HG02970 (cell line): ENCODE measurements around the gene PLSCR4.
"Not testable (repeated sequence)": the region's sequence is repeated elsewhere in the genome, so short reads cannot be mapped to it uniquely, and the experiment has no call there.

Experiments used
- ATAC-seq: cut with Tn5 transposase; IDR thresholded peaks from one replicate; pipeline ENCODE4 v1.9.1; 2021; ENCODE audit warnings: mild to moderate bottlenecking, moderate library complexity, moderate number of reproducible peaks; ENCODE audit not compliant: unreplicated experiment, low FRiP score

The PLSCR4 gene

DNA sequence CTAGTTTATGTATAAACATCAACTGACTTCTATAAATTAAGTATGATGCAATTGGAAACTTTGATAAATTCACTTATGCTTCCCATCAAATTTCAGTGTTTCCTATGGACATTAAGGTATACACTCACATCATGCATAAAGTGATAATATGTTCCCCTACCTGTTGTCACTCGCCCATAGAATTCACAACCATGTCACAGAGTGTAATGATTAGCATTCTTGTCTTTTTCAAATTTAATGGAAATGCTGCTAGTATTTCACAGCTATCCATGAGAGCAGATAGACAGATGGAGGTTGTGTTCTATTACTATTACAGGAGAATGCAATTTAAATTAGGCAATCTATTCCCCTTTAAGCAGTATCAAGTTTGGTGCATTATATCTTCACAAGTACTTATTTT is 984 bp downstream of the PLSCR4 start:
- no peak for ATAC-seq

DNA sequence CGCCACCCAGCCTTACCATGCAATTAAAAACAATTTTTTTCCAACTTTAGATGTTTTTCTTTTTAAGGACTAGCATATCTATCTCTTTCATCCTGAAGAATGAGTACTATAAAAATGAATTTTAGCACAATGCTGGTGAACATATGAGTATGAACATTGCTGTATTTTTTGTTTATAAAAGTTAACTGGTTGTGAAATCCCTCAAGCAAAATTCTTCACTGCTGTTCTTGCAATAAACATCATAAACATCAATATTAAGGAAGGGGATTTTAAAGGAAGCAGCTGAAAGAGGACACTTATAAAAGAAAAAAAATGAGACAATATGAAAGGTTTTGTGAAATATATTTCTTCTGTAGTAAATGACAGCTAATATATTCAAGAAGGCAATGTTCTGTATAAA is 3.0 kb downstream of the PLSCR4 start:
- no peak for ATAC-seq

DNA sequence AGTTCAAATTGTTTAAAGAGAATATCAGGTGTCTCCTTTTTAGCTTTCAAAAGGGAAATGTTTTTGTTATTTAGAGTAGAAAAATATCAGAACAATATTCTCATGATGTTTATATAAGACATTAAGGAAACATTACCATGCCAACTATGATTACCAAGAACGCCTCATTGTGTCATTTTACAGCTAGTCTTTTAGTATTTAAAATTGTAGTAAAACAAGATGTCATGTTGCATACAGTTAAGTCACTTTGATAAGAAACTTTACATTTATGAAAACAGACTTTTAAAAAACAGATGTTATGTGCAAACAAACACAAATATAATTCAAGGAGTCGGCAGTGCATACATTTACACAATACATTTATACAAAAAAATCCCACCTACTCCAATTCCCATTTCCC is 4.4 kb downstream of the PLSCR4 start:
- no peak for ATAC-seq

DNA sequence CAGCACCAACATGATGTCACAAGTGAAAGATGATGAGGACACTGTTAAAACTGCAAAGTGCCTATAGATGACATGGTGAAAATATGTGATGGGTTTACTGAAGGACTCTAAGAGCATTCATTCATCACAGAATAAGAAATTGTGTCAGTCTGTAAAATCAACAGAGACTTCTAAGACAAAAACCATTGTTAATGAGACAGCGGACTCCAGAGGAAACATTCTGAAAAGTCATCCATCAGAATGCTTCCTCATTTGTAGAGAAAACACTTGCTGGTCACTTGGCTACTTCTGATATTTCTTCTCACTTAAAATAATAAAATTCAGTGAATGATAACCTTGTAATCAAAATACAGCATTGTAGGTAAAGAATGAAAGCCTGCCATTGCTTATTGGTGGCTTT is 7.3 kb downstream of the PLSCR4 start:
- no peak for ATAC-seq

DNA sequence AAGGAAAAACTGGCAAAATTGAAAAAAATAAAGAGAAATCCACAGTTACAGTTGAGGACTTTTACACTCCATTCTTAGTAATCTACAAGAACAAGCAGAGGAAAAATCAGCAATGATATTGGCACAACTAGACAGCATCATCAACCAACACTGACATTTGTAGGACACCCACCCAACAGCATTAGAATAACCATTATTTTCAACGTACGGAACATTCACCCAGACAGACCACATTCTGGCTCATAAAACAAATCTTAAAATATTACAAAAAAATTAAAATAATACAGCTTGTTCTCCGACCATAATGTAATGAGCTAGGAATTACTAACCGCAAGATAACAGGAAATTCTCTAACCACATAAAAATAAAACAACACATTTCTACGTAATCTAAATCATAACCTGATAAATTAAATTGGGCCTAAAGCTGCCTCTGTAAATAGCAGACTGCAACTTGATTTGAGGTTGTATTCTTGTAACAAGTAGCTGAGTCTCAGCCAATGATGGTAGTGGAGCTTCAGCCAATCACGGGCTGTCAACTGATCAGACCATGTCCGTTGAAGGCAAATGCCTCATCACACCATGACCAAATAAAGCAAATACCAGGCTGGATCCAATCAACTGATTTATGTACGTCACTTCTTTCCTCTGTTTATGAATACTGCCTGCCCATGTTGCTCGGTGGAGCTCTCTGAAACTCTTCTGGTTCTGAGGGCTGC is 9.2 kb downstream of the PLSCR4 start:
- no peak for ATAC-seq

DNA sequence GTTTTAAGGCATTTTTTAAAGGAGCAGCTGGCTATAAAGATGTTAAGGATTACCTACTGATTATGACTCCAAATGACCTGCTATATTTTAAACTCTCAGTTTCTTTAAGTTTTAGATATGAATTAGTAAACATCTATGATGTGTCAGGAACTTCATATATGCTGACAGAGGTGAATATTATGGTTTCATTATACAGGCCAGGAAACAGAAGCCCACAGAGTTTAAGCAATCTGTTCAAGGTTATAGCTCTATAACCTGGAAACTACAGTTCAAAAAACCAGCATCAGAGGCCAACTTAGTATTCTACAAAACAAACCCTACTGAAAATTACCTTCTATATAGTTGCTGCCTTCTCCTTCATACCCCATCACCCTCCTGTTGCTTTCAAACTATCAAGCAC is 17.4 kb downstream of the PLSCR4 start:
- ATAC-seq: no peak

DNA sequence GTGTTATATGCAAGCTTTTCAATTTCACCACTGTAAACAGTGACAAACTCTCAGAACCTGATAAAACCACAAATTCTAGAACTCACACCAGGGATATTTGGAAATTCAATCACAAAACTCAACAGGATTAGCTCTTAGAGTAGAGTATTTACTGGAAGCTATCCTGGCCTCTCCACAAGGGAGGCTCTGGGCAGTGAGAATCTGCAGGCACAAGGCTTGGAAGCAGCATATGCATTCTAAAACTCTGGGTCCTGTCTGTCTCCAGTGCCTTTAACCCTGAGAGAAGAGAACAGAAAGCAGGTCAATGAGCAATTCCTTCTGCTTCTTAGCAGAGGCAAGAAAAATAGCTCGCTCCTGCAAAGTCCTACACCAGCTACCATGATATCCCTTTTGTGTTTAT is 23.4 kb downstream of the PLSCR4 start:
- no peak for ATAC-seq

DNA sequence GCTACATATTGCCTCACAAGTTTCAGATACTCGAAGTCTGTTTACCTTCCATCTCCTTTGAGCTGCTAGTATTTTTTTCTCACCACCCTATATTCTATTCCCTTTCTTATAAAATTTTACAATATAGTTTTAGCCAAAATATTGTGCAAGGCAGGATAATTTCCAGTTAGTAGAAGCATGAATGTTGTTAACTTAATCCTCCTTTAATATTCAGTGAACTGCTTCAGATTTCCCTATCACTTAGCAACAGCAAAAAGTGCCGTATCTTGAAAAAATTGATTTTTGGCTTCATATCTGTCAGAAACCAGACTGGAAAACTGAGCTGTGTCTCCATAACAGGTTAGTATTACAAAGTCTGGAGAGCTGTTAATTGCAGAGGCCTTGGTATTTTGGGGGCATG is 24.0 kb downstream of the PLSCR4 start:
- no peak for ATAC-seq

DNA sequence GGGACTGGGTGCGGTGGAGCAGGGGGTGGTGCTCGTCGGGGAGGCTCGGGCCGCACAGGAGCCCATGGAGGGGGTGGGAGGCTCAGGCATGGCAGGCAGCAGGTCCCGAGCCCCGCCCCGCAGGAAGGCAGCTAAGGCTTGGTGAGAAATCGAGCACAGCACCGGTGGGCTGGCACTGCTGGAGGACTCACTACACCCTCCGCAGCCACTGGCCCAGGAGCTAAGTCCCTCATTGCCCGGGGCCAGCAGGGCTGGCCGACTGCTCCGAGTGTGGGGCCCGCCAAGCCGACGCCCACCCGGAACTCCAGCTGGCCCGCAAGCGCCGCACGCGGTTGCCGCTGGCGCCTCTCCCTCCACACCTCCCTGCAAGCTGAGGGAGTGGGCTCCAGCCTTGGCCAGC is 25.4 kb downstream of the PLSCR4 start:
- ATAC-seq: not testable (repeated sequence)

DNA sequence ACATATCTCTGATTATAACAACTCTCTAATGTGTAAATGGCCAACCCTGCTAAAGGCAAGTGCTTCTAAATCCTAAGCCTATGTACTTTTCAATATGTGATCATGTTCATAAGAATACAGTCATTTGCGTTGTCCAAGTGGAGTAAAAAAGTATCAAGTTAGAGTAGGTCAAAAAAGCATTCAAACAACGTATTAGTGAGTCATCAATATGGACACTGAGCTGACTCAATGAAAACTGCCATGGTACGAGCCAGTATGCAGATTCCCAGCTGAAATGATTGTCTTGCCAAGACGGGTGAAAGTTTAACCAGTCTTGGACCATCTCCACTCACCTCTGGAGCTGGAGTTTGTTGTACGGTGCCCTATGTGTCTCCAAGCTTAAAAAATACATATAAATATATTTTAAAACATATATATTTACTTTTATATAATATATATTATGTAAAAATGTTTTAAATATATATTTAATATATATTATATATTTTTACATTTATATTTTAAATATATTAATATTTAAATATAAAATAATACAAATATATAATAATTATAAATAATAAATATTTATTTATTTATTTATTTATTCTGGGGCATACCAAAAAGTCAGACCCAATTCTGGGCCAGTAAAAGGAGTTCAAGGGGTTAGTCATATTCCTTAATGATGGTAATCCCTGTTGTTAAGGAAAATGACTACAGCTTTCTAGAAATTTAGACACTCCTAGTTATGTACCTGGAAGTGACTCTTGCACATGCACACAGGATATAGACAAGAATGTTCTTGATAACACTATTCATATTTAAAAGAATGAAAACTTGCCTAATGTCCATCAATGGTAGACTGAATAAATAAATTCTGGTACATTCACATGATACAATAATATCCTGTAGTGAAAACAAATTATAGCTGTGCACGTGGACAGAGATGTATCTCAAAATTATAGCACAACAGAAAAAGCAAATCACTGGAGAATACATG is 27.2 kb downstream of the PLSCR4 start:
- ATAC-seq: no peak

DNA sequence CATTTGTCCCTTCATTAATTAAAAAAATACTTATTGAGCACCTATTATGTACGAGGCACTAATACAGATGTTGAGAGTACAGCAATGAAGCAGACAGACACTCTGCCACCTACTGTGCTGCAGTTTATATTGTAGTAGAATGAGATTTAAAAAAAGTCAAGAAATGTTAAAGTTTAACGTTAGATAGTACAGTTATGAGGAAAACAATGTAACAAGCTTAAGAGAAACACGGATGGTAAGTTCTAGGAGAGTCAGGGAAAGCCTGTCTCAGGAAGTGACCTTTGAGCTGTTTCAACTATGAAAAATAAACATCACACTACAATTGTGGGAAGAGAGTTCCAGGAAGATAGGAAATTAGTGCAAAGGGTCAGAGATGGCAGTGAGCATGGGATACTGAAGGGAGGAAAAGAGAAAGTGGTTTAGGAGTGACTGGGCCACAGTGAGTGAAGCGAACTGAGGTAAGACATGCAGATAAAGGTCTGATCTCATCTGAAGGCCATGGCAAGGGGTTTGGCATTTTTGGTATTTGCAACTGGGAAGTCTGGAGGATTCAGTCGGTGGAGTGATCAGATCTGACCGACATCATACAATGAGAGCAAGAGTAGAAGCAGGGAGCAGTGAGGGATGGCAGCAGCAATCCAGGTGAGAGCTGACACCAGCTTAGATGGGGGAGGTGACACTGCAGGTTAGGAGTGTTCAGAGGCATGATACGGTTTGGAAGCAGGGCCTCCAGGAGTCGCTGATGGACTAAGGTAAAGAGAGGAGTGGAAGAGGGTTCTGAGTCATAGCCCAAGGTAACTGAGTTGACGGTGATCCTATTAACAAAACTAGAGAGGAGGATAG is 28.5 kb downstream of the PLSCR4 start:
- no peak for ATAC-seq

DNA sequence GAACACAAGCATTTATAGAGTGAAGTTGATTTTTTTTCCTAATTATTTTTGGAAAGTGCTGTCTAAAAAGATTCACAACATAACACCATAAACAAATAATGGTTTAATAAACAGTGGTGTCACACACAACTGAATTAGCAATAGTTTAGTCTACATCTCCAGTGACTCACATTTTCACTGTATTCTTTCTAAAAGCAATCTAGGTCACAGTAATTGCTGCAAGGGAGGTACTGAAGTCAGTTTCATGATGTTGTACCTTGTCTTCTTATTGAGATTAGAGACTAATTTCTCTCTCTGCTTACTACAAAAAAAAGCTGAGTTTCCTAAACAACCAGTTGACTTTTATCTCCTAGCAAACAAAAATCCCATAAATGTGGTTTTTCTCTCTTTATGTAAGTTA is 29.6 kb downstream of the PLSCR4 start:
- no peak for ATAC-seq

DNA sequence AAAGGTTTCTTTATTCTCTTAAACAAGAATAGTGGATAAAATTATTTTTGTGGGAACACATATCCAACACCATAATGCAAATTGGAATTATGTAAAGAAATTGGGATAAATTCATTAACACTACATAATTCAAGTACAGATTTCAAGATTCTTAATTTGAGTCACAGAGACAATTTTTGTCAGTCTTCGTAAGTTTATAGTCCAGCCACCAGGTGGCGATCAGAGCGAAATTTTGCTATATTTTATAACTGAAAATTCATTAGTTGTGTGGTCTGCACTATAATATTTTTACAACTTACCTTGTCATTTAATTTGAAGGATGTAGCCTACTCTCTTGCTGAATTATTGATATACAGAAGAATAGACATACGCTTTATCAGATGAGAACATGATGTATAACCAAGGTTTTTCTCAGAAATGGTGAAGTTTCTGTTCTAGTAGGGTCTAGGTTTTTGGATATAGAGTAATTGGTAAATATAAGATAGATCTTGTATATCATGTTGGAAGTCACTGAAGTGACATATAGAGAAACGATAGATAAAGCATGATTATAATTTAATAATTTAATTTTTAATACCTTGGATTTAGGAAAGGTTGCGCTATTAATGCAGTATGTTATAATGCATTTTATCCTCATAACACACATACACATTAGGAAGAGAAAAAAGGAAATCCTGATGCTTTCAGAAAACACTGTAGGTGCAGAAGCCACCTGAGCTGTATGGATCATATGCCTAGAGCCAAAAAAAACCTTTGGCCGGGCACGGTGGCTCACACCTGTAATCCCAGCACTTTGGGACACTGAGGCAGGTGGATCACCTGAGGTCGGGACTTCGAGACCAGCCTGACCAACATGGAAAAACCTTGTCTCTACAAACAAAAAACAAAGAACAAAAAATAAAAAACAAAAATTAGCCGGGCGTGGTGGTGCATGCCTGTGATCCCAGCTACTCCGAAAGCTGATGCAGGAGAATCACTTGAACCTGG is 31.7 kb downstream of the PLSCR4 start:
- no peak for ATAC-seq

DNA sequence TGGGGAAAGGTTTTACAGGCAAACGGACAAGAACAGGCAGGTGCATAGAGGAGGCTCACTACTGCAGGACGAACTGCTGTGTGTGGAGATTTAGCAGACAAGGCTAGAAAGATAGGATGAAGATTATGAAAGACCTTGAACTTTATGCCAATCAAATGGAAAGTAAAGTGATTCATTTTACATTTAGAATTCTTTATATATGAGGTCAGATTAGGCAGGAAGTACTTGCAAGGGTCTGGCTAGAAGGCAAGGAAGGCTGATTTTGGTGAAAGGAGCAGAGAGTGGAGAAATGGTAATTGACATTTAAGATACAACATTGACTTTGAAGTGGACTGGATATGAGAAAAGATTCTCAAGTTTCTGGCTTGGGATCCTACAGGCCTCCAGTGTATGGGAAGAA is 33.6 kb downstream of the PLSCR4 start:
- ATAC-seq: no peak

DNA sequence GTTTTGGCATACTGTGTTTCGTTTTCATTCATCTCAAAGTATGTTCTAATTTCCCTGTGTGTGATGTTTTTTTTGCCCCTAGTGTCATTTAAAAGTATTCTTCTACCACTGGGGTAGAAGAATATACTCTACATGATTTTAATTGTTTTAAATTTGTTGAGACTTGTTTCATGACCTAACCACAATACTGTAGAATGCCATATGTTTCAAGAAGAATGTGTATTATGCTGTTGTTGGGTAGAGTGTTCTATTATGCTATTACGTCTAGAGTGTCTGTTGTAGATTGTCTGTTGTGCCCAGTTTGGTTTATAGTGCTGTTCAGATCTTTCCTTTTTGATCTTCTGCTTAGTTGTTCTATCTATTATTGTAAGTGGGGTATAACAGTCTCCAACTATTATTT is 36.4 kb downstream of the PLSCR4 start:
- ATAC-seq: no peak

DNA sequence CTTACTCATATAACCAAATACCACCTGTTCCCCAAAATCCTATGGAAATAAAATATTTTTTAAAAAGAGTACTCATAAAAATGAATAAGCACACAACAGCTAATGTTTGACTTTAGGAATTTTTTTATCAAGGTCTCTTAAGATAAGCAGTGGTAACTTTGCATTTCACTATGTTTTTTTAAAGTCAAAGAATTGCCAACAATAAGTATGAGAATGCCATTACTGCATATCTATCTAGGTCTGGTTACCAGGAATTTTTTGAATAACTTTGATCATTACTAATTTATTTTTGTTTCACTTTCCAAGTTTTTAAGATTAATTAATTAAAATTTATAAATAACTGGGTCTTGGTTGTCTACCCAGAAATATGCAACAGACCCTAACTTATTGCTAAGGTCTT is 41.5 kb downstream of the PLSCR4 start:
- ATAC-seq: no peak

DNA sequence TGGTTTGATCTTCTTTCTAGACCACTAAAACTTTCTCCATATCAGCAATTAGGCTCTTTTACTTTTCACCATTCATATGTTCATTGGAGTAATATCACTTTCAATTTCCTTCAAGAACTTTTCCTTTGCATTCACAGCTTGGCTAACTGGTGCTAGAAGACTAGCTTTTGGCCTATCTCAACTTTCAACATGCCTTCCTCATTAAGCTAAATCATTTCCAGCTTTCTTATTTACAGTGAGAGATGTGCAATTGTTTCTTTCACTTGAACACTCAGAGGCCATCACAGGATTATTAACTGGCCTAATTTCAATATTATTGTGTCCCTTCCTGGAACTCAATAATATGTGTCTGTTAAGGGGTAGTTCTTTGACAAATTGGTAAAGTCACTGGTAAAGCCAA is 47.1 kb downstream of the PLSCR4 start:
- no peak for ATAC-seq

DNA sequence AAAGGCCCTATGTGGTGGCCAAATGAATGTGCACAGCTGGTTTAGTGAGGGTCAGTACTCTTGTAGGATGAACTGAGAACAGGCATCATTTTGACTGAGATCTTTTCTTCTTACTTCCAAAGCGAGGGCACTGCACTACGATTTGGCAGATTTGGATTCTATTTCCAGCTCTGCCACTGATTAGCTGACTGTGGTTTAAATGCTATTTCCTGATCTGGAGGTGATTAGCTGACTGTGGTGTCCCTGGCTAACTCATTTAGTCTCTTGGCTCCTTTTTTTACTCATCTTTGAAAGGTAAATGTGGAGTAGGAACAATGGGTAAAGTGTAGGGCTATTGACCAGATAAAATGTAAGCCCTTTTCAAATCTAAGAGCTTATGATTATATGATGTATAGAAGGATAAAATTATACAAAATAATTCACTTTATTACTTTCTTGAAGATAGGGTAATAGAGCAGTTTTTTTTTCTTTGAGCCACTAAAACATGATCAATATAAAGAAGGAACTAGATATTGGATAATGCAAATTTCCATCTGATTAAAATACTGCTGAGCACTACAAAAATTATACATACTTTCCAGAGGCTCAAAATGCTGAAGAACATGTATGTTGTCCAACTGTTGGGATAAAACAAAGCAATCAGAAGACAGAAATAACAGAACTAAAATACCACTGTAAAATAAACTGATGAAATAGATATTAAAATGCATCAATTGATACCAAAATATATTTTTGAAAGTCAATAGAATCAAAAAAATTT is 50.3 kb downstream of the PLSCR4 start:
- ATAC-seq: no peak

DNA sequence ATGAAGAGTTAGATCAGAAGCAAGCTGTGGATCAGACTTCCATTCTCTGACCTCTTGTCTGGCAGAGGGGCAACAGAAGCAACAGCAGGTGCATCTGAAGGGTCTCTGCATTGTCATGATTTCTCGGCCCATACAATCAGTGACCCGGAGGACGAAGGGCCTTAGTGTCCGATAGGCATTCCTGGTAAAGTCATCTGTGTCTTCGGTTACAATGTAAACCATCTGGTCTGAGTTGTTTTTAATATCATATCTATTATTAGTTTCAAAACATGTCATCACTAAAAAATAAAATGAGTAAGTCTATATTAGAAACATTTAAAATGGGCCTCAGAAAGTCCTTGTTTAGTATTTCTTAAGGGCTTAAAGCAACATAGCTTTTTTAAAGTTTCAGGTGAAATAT is 51.1 kb downstream of the PLSCR4 start:
- no peak for ATAC-seq
